Stomach (tissue), 9 donors: Measurements from ENCODE around the gene GRIN3A. TPM values are rescaled to one million over a fixed set of nuclear protein-coding genes. Genes with fewer than 3 reads are reported as not detected.

Source experiments
- DNase-seq, 2 donors: peaks; one replicate each; pipeline versions ENCODE4 v3.0.0 to v3.0.0-alpha.2; 2013 to 2019
- H3K27ac ChIP-seq, 5 donors: fragments of 200-600 bp in 4 of 5; sonication (generic) in 4 of 5; one replicate each; pipeline ENCODE4 v1.5.1; 2013 to 2019; ENCODE audit warnings: mild to moderate bottlenecking in 1 of 5, moderate library complexity in 1 of 5
- H3K27me3 ChIP-seq, 3 donors: fragments of 200-600 bp; sonication (generic); one replicate each; pipeline ENCODE4 v1.5.1; 2017 to 2019; ENCODE audit warnings: mixed run types in 1 of 3
- H3K36me3 ChIP-seq, 4 donors: fragments of 200-600 bp; sonication (generic); 1 replicate in 3 of 4; 2 replicates in 1 of 4; pipeline ENCODE4 v1.5.1; 2016 to 2019
- H3K4me1 ChIP-seq, 4 donors: fragments of 200-600 bp; sonication (generic); one replicate each; pipeline ENCODE4 v1.5.1; 2016 to 2019
- H3K4me3 ChIP-seq, 4 donors: fragments of 200-600 bp; sonication (generic) in 3 of 4; one replicate each; pipeline ENCODE4 v1.5.1; 2016 to 2019; ENCODE audit warnings: mild to moderate bottlenecking in 1 of 4
- H3K9me3 ChIP-seq, 4 donors: fragments of 200-600 bp; sonication (generic); one replicate each; pipeline ENCODE4 v1.5.1; 2016 to 2019
- EP300 ChIP-seq: sonication (generic); formaldehyde crosslinking; IDR thresholded peaks from one replicate; pipeline ENCODE4 v1.6.1; 2017; ENCODE audit warnings: antibody characterized with exemption
- POLR2A ChIP-seq, 4 donors: fragments of 450-650 bp; IDR thresholded peaks; one replicate each; pipeline ENCODE4 v1.6.1; 2016; ENCODE audit warnings: antibody characterized with exemption in 4 of 4, control low read depth in 2 of 4, mild to moderate bottlenecking in 1 of 4, moderate library complexity in 1 of 4
- POLR2AphosphoS5 ChIP-seq, 3 donors: sonication (generic); formaldehyde crosslinking; IDR thresholded peaks; one replicate each; pipeline ENCODE4 v1.6.1; 2016; ENCODE audit warnings: antibody characterized with exemption in 3 of 3
- WGBS, 5 donors: extraction: QIAGEN DNeasy Blood & Tissue Kit in 3 of 5; methylation state at CpG; one replicate each; pipeline versions ENCODE4 v1.1.5 to v1.1.7; 2013 to 2018; 5-methylcytosine and 5-hydroxymethylcytosine counted together
- intact Hi-C: fragments of 100-400 bp; cut with DNase I; formaldehyde crosslinking; loops from one replicate; pipeline ENCODE4 v1.15.1; 2023; ENCODE audit warnings: low total_unique reads
- polyA plus RNA-seq, 3 donors: library from polyadenylated mRNA; stranded (reverse); fragments of 200-250 nt; gene quantifications; one replicate each; pipeline ENCODE4 v1.2.3, GENCODE V29; 2013
- total RNA-seq, 5 donors: library from RNA; depleted of rRNA; stranded (reverse); fragments of >200 nt; gene quantifications; one replicate each; pipeline versions ENCODE4 v1.1.0 to v1.2.3, GENCODE V29; 2014 to 2016
- TF ChIP-seq, protein P1 (sequence below), 7 experiments: fragments of 450-650 bp in 4 of 7; fragments of 200-600 bp in 3 of 7; sonication (generic) in 3 of 7; IDR thresholded peaks; one replicate each; pipeline ENCODE4 v1.5.1; 2016 to 2019; ENCODE audit warnings: antibody characterized with exemption in 7 of 7, control low read depth in 2 of 7, mild to moderate bottlenecking in 1 of 7
- donor health status: healthy with polysubstance abuse.
- donor health status: Bipolar disorder and iron deficiency.
- donor health status: healthy.

GRIN3A gene
- total and polyA plus RNA-seq, 8 donors: 0.18 TPM; not detected in 7

DNA sequence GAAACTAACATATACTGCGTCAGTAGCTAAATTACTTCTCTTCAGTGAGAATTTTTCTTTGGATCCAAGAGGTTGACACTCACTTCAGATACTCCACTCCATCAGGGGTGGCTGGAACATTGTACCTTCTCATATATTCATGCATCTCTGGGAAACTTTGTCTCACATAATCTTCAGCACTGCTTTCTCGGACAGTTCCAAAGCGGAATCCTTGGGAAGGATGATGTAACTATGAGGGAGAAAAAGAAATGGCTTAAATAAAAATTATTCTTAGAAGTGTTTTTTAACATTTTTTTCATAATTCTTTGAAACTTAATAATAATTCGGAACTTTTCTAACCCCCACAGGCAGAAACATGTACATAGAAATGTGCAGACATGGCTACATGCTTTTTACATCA, 110.3 kb downstream of the GRIN3A start:
- WGBS, 5 donors: 73 to 82% (median 76%) methylated on average over 4 of the region's 4 CpGs
- TF ChIP-seq POLR2A (IDR thresholded peaks at IDR 0.05) (no peak), EP300 (no peak), POLR2AphosphoS5 (IDR thresholded peaks at IDR 0.05) (no peak)
- TF ChIP-seq, protein P1, sequence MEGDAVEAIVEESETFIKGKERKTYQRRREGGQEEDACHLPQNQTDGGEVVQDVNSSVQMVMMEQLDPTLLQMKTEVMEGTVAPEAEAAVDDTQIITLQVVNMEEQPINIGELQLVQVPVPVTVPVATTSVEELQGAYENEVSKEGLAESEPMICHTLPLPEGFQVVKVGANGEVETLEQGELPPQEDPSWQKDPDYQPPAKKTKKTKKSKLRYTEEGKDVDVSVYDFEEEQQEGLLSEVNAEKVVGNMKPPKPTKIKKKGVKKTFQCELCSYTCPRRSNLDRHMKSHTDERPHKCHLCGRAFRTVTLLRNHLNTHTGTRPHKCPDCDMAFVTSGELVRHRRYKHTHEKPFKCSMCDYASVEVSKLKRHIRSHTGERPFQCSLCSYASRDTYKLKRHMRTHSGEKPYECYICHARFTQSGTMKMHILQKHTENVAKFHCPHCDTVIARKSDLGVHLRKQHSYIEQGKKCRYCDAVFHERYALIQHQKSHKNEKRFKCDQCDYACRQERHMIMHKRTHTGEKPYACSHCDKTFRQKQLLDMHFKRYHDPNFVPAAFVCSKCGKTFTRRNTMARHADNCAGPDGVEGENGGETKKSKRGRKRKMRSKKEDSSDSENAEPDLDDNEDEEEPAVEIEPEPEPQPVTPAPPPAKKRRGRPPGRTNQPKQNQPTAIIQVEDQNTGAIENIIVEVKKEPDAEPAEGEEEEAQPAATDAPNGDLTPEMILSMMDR (IDR thresholded peaks at IDR 0.05): no peak
- no peaks in the 10 kb centered on the region for H3K27me3 ChIP-seq
- intact Hi-C loops: no loop called here
- no peak overlapping the region for H3K27ac ChIP-seq
- peak in 1 of 2 donors; percentile 29 for DNase-seq
- H3K4me1 ChIP-seq: no peaks in the 10 kb centered on the region
- no peak overlapping the region for H3K4me3 ChIP-seq
- no peaks in the 10 kb centered on the region for H3K36me3 ChIP-seq
- no peaks in the 10 kb centered on the region for H3K9me3 ChIP-seq

DNA sequence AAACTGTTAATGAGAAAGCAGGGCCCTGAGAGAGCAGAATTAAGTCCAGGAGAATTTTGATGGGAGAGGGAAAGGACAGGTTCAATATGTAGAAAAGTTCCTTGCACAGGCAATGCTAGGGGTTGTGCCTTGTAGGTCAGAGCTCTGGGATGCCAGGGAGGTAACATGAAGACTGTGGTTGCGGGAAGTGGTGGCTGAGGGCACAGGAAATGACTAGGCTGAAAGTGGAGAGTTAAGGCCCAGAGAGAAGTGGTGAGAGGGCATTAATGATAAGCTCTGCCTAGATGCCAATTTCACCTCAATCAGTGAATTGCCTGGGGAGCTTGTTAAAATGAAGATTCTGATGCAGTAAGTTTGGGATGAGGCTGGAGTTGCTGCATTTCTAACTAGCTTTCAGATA, 112.2 kb downstream of the GRIN3A start:
- Histone ChIP-seq H3K27me3 (no peaks in the 10 kb centered on the region), H3K36me3 (no peaks in the 10 kb centered on the region), H3K9me3 (no peaks in the 10 kb centered on the region), H3K4me3 (no peak overlapping the region), H3K4me1 (no peaks in the 10 kb centered on the region), H3K27ac (no peak overlapping the region)
- no peak for DNase-seq
- TF ChIP-seq POLR2AphosphoS5 (IDR thresholded peaks at IDR 0.05) (no peak), EP300 (no peak), POLR2A (IDR thresholded peaks at IDR 0.05) (no peak)
- TF ChIP-seq, protein P1 (IDR thresholded peaks at IDR 0.05): no peak
- intact Hi-C loops: no loop called here
- WGBS, 5 donors: 67 to 84% (median 75%) methylated on average over 1 of the region's 1 CpG

DNA sequence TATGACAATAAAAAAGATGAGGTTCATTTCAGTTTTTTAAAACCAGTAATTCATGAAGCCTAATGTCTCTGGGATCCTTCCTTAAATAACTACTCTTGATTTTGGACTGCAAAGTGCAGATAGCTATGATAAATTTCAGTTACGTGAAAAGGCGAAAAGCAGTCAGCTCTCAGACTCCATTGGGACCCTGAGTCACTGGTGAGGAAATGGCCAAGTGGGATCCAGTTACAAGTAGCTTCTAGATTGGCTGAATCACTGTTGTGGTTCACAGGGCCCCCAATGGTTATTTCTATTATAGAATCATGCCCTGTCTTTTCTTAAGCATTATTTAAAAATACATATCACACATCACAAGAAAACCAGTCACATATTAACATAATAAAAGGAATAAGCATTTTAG, 112.6 kb downstream of the GRIN3A start:
- Histone ChIP-seq H3K27me3 (no peaks in the 10 kb centered on the region), H3K36me3 (no peaks in the 10 kb centered on the region), H3K27ac (no peak overlapping the region), H3K4me3 (no peak overlapping the region), H3K9me3 (no peaks in the 10 kb centered on the region), H3K4me1 (no peaks in the 10 kb centered on the region)
- 91 to 94% (median 93%) methylated on average over 2 of the region's 2 CpGs for WGBS, 5 donors
- intact Hi-C loops: no loop called here
- TF ChIP-seq POLR2A (IDR thresholded peaks at IDR 0.05): no peak
- TF ChIP-seq EP300: no peak
- TF ChIP-seq, protein P1 (IDR thresholded peaks at IDR 0.05): no peak
- TF ChIP-seq POLR2AphosphoS5 (IDR thresholded peaks at IDR 0.05): no peak
- DNase-seq: no peak

- no peaks in the 10 kb centered on the region for H3K36me3 ChIP-seq
- intact Hi-C loops: no loop called here
These were observed 118.0 kb downstream of the GRIN3A start for GRCh38 chr9:101620452-101620851.

More at GRCh38 chr9:101620452-101620851, 118.0 kb downstream of the GRIN3A start:
- H3K9me3 ChIP-seq: no peaks in the 10 kb centered on the region
- H3K27me3 ChIP-seq: no peaks in the 10 kb centered on the region
- DNase-seq: no peak
- no peak overlapping the region for H3K27ac ChIP-seq
- no peak for TF ChIP-seq POLR2AphosphoS5 (IDR thresholded peaks at IDR 0.05)
- TF ChIP-seq EP300: no peak
- TF ChIP-seq, protein P1 (IDR thresholded peaks at IDR 0.05): no peak
- no peak for TF ChIP-seq POLR2A (IDR thresholded peaks at IDR 0.05)
- WGBS, 5 donors: 91 to 96% (median 93%) methylated on average over 1 of the region's 1 CpG
- no peak overlapping the region for H3K4me3 ChIP-seq
- H3K4me1 ChIP-seq: no peaks in the 10 kb centered on the region
